GM23338 (cell line): ENCODE results near the gene NUCB1. TPM values are rescaled to one million over a fixed set of nuclear protein-coding genes. Genes with fewer than 3 reads are reported as not detected.

Source experiments
- ATAC-seq: fragments of 200-7000 bp; cut with Tn5 transposase; 3 replicates; pipeline ENCODE4 v1.9.1; 2020
- DNase-seq: peaks from one replicate; pipeline ENCODE4 v3.0.0-alpha.2; 2015; ENCODE audit warnings: low spot score
- H2AFZ ChIP-seq: fragments of 200-600 bp; sonication (generic); 2 replicates; pipeline ENCODE4 v1.8.0; 2016; ENCODE audit warnings: antibody characterized with exemption, mild to moderate bottlenecking, moderate library complexity
- H3F3A ChIP-seq: fragments of 200-600 bp; sonication (generic); replicated peaks from 2 replicates; pipeline ENCODE4 v1.8.0; 2017; ENCODE audit warnings: antibody characterized with exemption, mixed run types, low read depth
- H3K27ac ChIP-seq: fragments of 200-600 bp; sonication (generic); 2 replicates; pipeline ENCODE4 v1.6.1; 2016; ENCODE audit warnings: low read depth
- H3K27me3 ChIP-seq: fragments of 200-600 bp; sonication (generic); 2 replicates; pipeline ENCODE4 v1.8.0; 2016; ENCODE audit warnings: mild to moderate bottlenecking, mixed run types, moderate library complexity; ENCODE audit not compliant: insufficient read depth
- H3K36me3 ChIP-seq: fragments of 200-600 bp; sonication (generic); 2 replicates; pipeline ENCODE4 v1.8.0; 2016; ENCODE audit warnings: mild to moderate bottlenecking; ENCODE audit not compliant: insufficient read depth
- H3K4me1 ChIP-seq: fragments of 200-600 bp; sonication (generic); 2 replicates; pipeline ENCODE4 v1.8.0; 2016; ENCODE audit warnings: mild to moderate bottlenecking, moderate library complexity; ENCODE audit not compliant: insufficient read depth
- H3K4me2 ChIP-seq: fragments of 200-600 bp; sonication (generic); 2 replicates; pipeline ENCODE4 v1.7.1; 2017; ENCODE audit warnings: mixed run types
- H3K4me3 ChIP-seq: fragments of 200-600 bp; sonication (generic); 2 replicates; pipeline ENCODE4 v1.6.1; 2016; ENCODE audit warnings: mixed run types
- H3K79me2 ChIP-seq: fragments of 200-600 bp; sonication (generic); replicated peaks from 2 replicates; pipeline ENCODE4 v1.8.0; 2017; ENCODE audit warnings: mild to moderate bottlenecking; ENCODE audit not compliant: insufficient read depth
- H3K9me2 ChIP-seq: fragments of 200-600 bp; sonication (generic); 2 replicates; pipeline ENCODE4 v1.8.0; 2017; ENCODE audit not compliant: insufficient read depth
- H4K20me1 ChIP-seq: fragments of 200-600 bp; sonication (generic); replicated peaks from 2 replicates; pipeline ENCODE4 v1.8.0; 2017; ENCODE audit warnings: mild to moderate bottlenecking; ENCODE audit not compliant: insufficient read depth
- H3K27ac Mint-ChIP-seq: 2 replicates; pipeline ENCODE4 v1.8.0; 2020; ENCODE audit warnings: inconsistent platforms, mild to moderate bottlenecking, moderate library complexity, mixed read lengths
- H3K27me3 Mint-ChIP-seq: 3 replicates; pipeline ENCODE4 v1.8.0; 2022; ENCODE audit warnings: low read depth, mild to moderate bottlenecking, moderate library complexity, mixed read lengths, inconsistent platforms; ENCODE audit not compliant: insufficient read depth, poor library complexity
- H3K36me3 Mint-ChIP-seq: 3 replicates; pipeline ENCODE4 v1.8.0; 2021; ENCODE audit warnings: low read depth, mild to moderate bottlenecking, inconsistent platforms, moderate library complexity, mixed read lengths
- H3K4me1 Mint-ChIP-seq: 3 replicates; pipeline ENCODE4 v1.8.0; 2020; ENCODE audit warnings: mild to moderate bottlenecking, inconsistent platforms, mixed read lengths
- H3K4me3 Mint-ChIP-seq: 3 replicates; pipeline ENCODE4 v1.8.0; 2021; ENCODE audit warnings: moderate library complexity, mild to moderate bottlenecking, inconsistent platforms, mixed read lengths
- H3K9me3 Mint-ChIP-seq: 3 replicates; pipeline ENCODE4 v1.8.0; 2020; ENCODE audit warnings: moderate library complexity, mild to moderate bottlenecking, inconsistent platforms, mixed read lengths
- CREB1 ChIP-seq: fragments of 250-450 bp; sonication (Bioruptor Pico); IDR thresholded peaks from 2 replicates; pipeline ENCODE4 v1.5.0; 2020; ENCODE audit warnings: low read depth, mild to moderate bottlenecking, moderate library complexity
- CTCF ChIP-seq, 2 experiments: fragments of 200-600 bp in 1 of 2; sonication (generic) in 1 of 2; conservative IDR thresholded peaks; 2 replicates each; pipeline versions ENCODE4 v1.5.1 to v1.6.1; 2016 to 2017; ENCODE audit warnings: antibody characterized with exemption in 2 of 2, low read depth in 2 of 2, mild to moderate bottlenecking in 2 of 2, moderate library complexity in 1 of 2
- EZH2 ChIP-seq: fragments of 200-600 bp; sonication (generic); IDR thresholded peaks from one replicate; pipeline ENCODE4 v1.8.0; 2017; ENCODE audit warnings: antibody characterized with exemption, mild to moderate bottlenecking, low read depth; ENCODE audit not compliant: unreplicated experiment
- EZH2phosphoT487 ChIP-seq: fragments of 200-600 bp; sonication (generic); IDR thresholded peaks from one replicate; pipeline ENCODE4 v1.8.1; 2018; ENCODE audit warnings: antibody characterized with exemption; ENCODE audit not compliant: unreplicated experiment
- JUNB ChIP-seq: IDR thresholded peaks from one replicate; pipeline ENCODE4 v1.6.1; 2016; ENCODE audit warnings: antibody characterized with exemption; ENCODE audit not compliant: unreplicated experiment
- NANOG ChIP-seq: IDR thresholded peaks from 2 replicates; pipeline ENCODE4 v1.6.1; 2016; ENCODE audit warnings: antibody characterized with exemption, borderline replicate concordance
- POLR2AphosphoS5 ChIP-seq: IDR thresholded peaks from 2 replicates; pipeline ENCODE4 v1.6.1; 2016; ENCODE audit warnings: antibody characterized with exemption, low read depth
- REST ChIP-seq: IDR thresholded peaks from one replicate; pipeline ENCODE4 v1.6.1; 2018; ENCODE audit warnings: antibody characterized with exemption; ENCODE audit not compliant: unreplicated experiment
- STAT1 ChIP-seq: IDR thresholded peaks from one replicate; pipeline ENCODE4 v1.6.1; 2016; ENCODE audit warnings: antibody characterized with exemption; ENCODE audit not compliant: unreplicated experiment
- ZNF114 ChIP-seq: fragments of 250-450 bp; sonication (Bioruptor Pico); IDR thresholded peaks from 2 replicates; pipeline ENCODE4 v1.5.0; 2020; ENCODE audit warnings: mild to moderate bottlenecking, moderate library complexity
- ZNF462 ChIP-seq: fragments of 250-450 bp; sonication (Bioruptor Pico); IDR thresholded peaks from 2 replicates; pipeline ENCODE4 v1.5.0; 2020; ENCODE audit warnings: mild to moderate bottlenecking, moderate library complexity
- polyA plus RNA-seq: library from polyadenylated mRNA; unstranded; fragments of >200 nt; fragmentation: Nextera tagmentation; extraction: Ambion mirVana; gene quantifications from 2 replicates; pipeline ENCODE4 v1.2.1, GENCODE V29; 2016
- total RNA-seq: library from RNA; depleted of rRNA; stranded (reverse); fragments of >200 nt; shearing (Covaris generic); gene quantifications from 2 replicates; pipeline ENCODE4 v1.2.3, GENCODE V29; 2014
- TF ChIP-seq, protein P1 (sequence below): IDR thresholded peaks from 2 replicates; pipeline ENCODE4 v1.6.1; 2016; ENCODE audit warnings: antibody characterized with exemption

Gene NUCB1
- total and polyA plus RNA-seq, 2 experiments from 2014 or later, result 57.1 to 163 TPM

GRCh38 chr19:48935864-48936263 lies 35.8 kb downstream of the NUCB1 start (continued):
- no peak for TF ChIP-seq REST
- TF ChIP-seq CTCF (conservative IDR thresholded peaks at IDR 0.05; ENCODE audit: low read depth in 2 of 2), result no peak
- no peak for TF ChIP-seq STAT1
- no peak for TF ChIP-seq CREB1 (CRISPR knock-in tag)
- TF ChIP-seq EZH2phosphoT487, result no peak

- Histone ChIP-seq H3K9me2 (no peaks in the 10 kb centered on the region), H4K20me1 (no peaks in the 10 kb centered on the region), H3K27ac (no peak overlapping the region), H3F3A (peaks cover 8% of the 10 kb centered on the region; the same call in 1 of the 2 replicates), H2AFZ (no peak overlapping the region), H3K36me3 (no peaks in the 10 kb centered on the region), H3K4me2 (no peak overlapping the region), H3K4me1 (peaks cover 10% of the 10 kb centered on the region), H3K4me3 (no peak overlapping the region), H3K79me2 (no peaks in the 10 kb centered on the region), H3K27me3 (peaks cover 16% of the 10 kb centered on the region)
- H3K4me3 Mint-ChIP-seq, result no peak overlapping the region; the same call in 2 of the 3 replicates
- H3K4me1 Mint-ChIP-seq, result peaks cover 13% of the 10 kb centered on the region
- H3K36me3 Mint-ChIP-seq, result peaks cover 24% of the 10 kb centered on the region
- DNase-seq (no peak), ATAC-seq (no peak)
- H3K27me3 Mint-ChIP-seq, result peaks cover 17% of the 10 kb centered on the region
- peaks cover 2% of the 10 kb centered on the region; the same call in 1 of the 3 replicates for H3K9me3 Mint-ChIP-seq
- H3K27ac Mint-ChIP-seq, result no peak overlapping the region
- TF ChIP-seq ZNF114 (no peak), EZH2phosphoT487 (no peak), STAT1 (no peak), CREB1 (CRISPR knock-in tag) (no peak), JUNB (no peak), POLR2AphosphoS5 (no peak), ZNF462 (no peak), EZH2 (no peak), NANOG (no peak)
- TF ChIP-seq, protein P1, sequence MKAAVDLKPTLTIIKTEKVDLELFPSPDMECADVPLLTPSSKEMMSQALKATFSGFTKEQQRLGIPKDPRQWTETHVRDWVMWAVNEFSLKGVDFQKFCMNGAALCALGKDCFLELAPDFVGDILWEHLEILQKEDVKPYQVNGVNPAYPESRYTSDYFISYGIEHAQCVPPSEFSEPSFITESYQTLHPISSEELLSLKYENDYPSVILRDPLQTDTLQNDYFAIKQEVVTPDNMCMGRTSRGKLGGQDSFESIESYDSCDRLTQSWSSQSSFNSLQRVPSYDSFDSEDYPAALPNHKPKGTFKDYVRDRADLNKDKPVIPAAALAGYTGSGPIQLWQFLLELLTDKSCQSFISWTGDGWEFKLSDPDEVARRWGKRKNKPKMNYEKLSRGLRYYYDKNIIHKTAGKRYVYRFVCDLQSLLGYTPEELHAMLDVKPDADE, result no peak
These were observed 38.1 kb downstream of the NUCB1 start for GRCh38 chr19:48938256-48938655.
